UCSD-AML1 (cell line): ENCODE data around the gene LHFPL2.
"Not testable (repeated sequence)": the region's sequence is repeated elsewhere in the genome, so short reads cannot be mapped to it uniquely, and the experiment has no call there.

Source experiments
- DNase-seq: peaks from one replicate; lab custom pipeline; 2025; ENCODE audit not compliant: unreplicated experiment; lab: John Stamatoyannopoulos, UW

LHFPL2 gene

GRCh38 chr5:78666975-78667374, 18.4 kb upstream of the LHFPL2 start:
- not testable (repeated sequence) for DNase-seq

- no peak for DNase-seq
These were observed 17.5 kb upstream of the LHFPL2 start for GRCh38 chr5:78666041-78666444.

GRCh38 chr5:78665534-78665933, 17.0 kb upstream of the LHFPL2 start:
- no peak for DNase-seq

- no peak for DNase-seq
These were observed 13.8 kb upstream of the LHFPL2 start for GRCh38 chr5:78662323-78662722.

- no peak for DNase-seq
These were observed 13.1 kb upstream of the LHFPL2 start for GRCh38 chr5:78661691-78662090.

GRCh38 chr5:78661044-78661443, 12.5 kb upstream of the LHFPL2 start:
- no peak for DNase-seq

- no peak for DNase-seq
These were observed 11.8 kb upstream of the LHFPL2 start for GRCh38 chr5:78660401-78660800.

- no peak for DNase-seq
These were observed 11.1 kb upstream of the LHFPL2 start for GRCh38 chr5:78659714-78660113.

- DNase-seq = no peak
These were observed 10.5 kb upstream of the LHFPL2 start for GRCh38 chr5:78659114-78659513.

- DNase-seq = no peak
These were observed 8.6 kb upstream of the LHFPL2 start for GRCh38 chr5:78657201-78657600.

- DNase-seq = no peak
These were observed 7.2 kb upstream of the LHFPL2 start for GRCh38 chr5:78655746-78656290.

- DNase-seq = no peak
These were observed 5.8 kb upstream of the LHFPL2 start for GRCh38 chr5:78654386-78654785.

GRCh38 chr5:78653681-78654366, 5.3 kb upstream of the LHFPL2 start:
- DNase-seq = no peak

- no peak for DNase-seq
These were observed 4.5 kb upstream of the LHFPL2 start for GRCh38 chr5:78653031-78653430.

GRCh38 chr5:78651468-78651867, 2.9 kb upstream of the LHFPL2 start:
- DNase-seq = no peak

GRCh38 chr5:78650531-78650930, 2.0 kb upstream of the LHFPL2 start:
- no peak for DNase-seq

- DNase-seq = no peak
These were observed 1.4 kb upstream of the LHFPL2 start for GRCh38 chr5:78649861-78650496.

GRCh38 chr5:78649211-78649695, 681 bp upstream of the LHFPL2 start:
- no peak for DNase-seq

GRCh38 chr5:78647838-78648358, 674 bp downstream of the LHFPL2 start:
- DNase-seq = peak; percentile 25

- DNase-seq = peak; percentile 14
These were observed 1.2 kb downstream of the LHFPL2 start for GRCh38 chr5:78647351-78647818.

GRCh38 chr5:78644741-78645300, 3.8 kb downstream of the LHFPL2 start:
- no peak for DNase-seq

GRCh38 chr5:78644129-78644528, 4.4 kb downstream of the LHFPL2 start:
- DNase-seq = no peak
